ENCODE data around the gene ACVR1.

DNA sequence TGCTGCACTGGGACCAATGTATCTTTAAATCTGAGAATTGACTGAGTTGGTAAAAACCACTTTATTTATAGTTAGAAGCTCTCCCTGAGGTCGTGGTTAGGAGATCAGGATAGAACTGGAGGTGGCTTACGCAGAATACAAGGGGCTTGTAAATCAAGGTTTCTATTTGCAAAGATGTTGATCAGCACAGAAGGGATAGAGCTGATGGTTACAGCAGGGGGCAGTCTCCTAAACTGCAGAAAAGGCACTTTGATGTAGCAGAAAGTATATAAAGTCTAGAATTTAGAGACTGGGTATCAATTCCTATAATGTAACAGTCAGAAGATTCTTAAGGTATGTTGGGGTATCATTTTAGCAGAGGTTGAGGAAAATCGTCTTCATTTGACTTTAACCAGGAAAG, 25.2 kb upstream of the ACVR1 start:
- TF ChIP-seq NR2C1 (IDR thresholded peaks at IDR 0.05) (no peak), NR2C1 (tag; IDR thresholded peaks at IDR 0.05) (no peak), ZZZ3 (IDR thresholded peaks at IDR 0.05) (no peak), KDM1A (IDR thresholded peaks at IDR 0.05) (no peak), ILK (tag; IDR thresholded peaks at IDR 0.05; ENCODE audit: borderline replicate concordance, low read depth) (no peak), POLR2A (conservative IDR thresholded peaks at IDR 0.05) (no peak), TAF15 (IDR thresholded peaks at IDR 0.05; ENCODE audit: low read depth, low read length) (no peak), MTA2 (IDR thresholded peaks at IDR 0.05; ENCODE audit: low read depth) (no peak), GABPA (tag; conservative IDR thresholded peaks at IDR 0.05; ENCODE audit: low read depth) (no peak), HDGF (IDR thresholded peaks at IDR 0.05) (no peak)
- TF ChIP-seq, protein P1, sequence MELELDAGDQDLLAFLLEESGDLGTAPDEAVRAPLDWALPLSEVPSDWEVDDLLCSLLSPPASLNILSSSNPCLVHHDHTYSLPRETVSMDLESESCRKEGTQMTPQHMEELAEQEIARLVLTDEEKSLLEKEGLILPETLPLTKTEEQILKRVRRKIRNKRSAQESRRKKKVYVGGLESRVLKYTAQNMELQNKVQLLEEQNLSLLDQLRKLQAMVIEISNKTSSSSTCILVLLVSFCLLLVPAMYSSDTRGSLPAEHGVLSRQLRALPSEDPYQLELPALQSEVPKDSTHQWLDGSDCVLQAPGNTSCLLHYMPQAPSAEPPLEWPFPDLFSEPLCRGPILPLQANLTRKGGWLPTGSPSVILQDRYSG (tag; conservative IDR thresholded peaks at IDR 0.05; ENCODE audit: low read depth): no peak
- TF ChIP-seq, protein P2, sequence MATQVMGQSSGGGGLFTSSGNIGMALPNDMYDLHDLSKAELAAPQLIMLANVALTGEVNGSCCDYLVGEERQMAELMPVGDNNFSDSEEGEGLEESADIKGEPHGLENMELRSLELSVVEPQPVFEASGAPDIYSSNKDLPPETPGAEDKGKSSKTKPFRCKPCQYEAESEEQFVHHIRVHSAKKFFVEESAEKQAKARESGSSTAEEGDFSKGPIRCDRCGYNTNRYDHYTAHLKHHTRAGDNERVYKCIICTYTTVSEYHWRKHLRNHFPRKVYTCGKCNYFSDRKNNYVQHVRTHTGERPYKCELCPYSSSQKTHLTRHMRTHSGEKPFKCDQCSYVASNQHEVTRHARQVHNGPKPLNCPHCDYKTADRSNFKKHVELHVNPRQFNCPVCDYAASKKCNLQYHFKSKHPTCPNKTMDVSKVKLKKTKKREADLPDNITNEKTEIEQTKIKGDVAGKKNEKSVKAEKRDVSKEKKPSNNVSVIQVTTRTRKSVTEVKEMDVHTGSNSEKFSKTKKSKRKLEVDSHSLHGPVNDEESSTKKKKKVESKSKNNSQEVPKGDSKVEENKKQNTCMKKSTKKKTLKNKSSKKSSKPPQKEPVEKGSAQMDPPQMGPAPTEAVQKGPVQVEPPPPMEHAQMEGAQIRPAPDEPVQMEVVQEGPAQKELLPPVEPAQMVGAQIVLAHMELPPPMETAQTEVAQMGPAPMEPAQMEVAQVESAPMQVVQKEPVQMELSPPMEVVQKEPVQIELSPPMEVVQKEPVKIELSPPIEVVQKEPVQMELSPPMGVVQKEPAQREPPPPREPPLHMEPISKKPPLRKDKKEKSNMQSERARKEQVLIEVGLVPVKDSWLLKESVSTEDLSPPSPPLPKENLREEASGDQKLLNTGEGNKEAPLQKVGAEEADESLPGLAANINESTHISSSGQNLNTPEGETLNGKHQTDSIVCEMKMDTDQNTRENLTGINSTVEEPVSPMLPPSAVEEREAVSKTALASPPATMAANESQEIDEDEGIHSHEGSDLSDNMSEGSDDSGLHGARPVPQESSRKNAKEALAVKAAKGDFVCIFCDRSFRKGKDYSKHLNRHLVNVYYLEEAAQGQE (IDR thresholded peaks at IDR 0.05; ENCODE audit: borderline replicate concordance): peak; percentile 53; the same call in 1 of the 2 replicates
- TF ChIP-seq, protein P2 (CRISPR knock-in tag; IDR thresholded peaks at IDR 0.05; ENCODE audit: low read depth): no peak
- TF ChIP-seq, protein P3, sequence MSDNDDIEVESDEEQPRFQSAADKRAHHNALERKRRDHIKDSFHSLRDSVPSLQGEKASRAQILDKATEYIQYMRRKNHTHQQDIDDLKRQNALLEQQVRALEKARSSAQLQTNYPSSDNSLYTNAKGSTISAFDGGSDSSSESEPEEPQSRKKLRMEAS (CRISPR knock-in tag; IDR thresholded peaks at IDR 0.05): no peak

Data from K562 (cell line).